HL-60 (cell line): Measurements from ENCODE around the gene CCDC47.

ENCODE experiments used
- GABPA ChIP-seq: IDR thresholded peaks from 2 replicates; pipeline ENCODE4 v1.6.1; 2012; ENCODE audit warnings: low read depth
- SPI1 ChIP-seq: IDR thresholded peaks from 2 replicates; pipeline ENCODE4 v1.6.1; 2012; ENCODE audit warnings: low read depth, mild to moderate bottlenecking, borderline replicate concordance
- TF ChIP-seq, protein P1 (sequence below): IDR thresholded peaks from one replicate; pipeline ENCODE4 v1.5.1; 2011; ENCODE audit warnings: low read length, control low read depth, inconsistent platforms; ENCODE audit not compliant: insufficient read depth
- TF ChIP-seq, protein P2 (sequence below): IDR thresholded peaks from 2 replicates; pipeline ENCODE4 v1.6.1; 2012; ENCODE audit warnings: low read depth; ENCODE audit not compliant: insufficient replicate concordance

DNA sequence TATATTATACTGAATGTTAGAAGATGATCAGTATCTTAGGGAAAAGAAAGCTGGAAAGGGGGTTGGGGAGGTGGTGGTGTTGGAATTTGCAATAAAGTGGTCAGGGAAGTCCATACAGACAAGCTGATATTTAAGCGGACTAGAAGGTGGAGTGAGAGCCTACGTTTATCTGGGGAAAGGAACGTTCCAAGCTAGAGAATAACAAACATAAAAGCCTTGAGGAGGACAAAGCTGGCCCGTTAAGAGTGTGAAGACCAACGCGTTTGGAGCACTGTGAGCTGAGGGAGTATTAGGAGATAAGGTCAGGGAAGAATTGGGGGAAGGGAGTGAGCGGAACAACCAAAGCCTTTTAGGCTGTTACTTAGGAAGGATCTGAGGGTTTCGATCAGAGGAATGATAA, 2.0 kb upstream of the CCDC47 start:
- TF ChIP-seq, protein P1, sequence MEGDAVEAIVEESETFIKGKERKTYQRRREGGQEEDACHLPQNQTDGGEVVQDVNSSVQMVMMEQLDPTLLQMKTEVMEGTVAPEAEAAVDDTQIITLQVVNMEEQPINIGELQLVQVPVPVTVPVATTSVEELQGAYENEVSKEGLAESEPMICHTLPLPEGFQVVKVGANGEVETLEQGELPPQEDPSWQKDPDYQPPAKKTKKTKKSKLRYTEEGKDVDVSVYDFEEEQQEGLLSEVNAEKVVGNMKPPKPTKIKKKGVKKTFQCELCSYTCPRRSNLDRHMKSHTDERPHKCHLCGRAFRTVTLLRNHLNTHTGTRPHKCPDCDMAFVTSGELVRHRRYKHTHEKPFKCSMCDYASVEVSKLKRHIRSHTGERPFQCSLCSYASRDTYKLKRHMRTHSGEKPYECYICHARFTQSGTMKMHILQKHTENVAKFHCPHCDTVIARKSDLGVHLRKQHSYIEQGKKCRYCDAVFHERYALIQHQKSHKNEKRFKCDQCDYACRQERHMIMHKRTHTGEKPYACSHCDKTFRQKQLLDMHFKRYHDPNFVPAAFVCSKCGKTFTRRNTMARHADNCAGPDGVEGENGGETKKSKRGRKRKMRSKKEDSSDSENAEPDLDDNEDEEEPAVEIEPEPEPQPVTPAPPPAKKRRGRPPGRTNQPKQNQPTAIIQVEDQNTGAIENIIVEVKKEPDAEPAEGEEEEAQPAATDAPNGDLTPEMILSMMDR: no peak
- no peak for TF ChIP-seq GABPA
- TF ChIP-seq SPI1: no peak
- TF ChIP-seq, protein P2, sequence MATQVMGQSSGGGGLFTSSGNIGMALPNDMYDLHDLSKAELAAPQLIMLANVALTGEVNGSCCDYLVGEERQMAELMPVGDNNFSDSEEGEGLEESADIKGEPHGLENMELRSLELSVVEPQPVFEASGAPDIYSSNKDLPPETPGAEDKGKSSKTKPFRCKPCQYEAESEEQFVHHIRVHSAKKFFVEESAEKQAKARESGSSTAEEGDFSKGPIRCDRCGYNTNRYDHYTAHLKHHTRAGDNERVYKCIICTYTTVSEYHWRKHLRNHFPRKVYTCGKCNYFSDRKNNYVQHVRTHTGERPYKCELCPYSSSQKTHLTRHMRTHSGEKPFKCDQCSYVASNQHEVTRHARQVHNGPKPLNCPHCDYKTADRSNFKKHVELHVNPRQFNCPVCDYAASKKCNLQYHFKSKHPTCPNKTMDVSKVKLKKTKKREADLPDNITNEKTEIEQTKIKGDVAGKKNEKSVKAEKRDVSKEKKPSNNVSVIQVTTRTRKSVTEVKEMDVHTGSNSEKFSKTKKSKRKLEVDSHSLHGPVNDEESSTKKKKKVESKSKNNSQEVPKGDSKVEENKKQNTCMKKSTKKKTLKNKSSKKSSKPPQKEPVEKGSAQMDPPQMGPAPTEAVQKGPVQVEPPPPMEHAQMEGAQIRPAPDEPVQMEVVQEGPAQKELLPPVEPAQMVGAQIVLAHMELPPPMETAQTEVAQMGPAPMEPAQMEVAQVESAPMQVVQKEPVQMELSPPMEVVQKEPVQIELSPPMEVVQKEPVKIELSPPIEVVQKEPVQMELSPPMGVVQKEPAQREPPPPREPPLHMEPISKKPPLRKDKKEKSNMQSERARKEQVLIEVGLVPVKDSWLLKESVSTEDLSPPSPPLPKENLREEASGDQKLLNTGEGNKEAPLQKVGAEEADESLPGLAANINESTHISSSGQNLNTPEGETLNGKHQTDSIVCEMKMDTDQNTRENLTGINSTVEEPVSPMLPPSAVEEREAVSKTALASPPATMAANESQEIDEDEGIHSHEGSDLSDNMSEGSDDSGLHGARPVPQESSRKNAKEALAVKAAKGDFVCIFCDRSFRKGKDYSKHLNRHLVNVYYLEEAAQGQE: no peak
